Measurements from ENCODE around the gene ACACA. TPM values are rescaled to one million over a fixed set of nuclear protein-coding genes. Genes with fewer than 3 reads are reported as not detected.

Gene ACACA
- total and polyA plus RNA-seq, 2 donors (not counting 1 experiment from before 2014, with no cell fraction given), result 4.8 to 26.2 TPM

DNA sequence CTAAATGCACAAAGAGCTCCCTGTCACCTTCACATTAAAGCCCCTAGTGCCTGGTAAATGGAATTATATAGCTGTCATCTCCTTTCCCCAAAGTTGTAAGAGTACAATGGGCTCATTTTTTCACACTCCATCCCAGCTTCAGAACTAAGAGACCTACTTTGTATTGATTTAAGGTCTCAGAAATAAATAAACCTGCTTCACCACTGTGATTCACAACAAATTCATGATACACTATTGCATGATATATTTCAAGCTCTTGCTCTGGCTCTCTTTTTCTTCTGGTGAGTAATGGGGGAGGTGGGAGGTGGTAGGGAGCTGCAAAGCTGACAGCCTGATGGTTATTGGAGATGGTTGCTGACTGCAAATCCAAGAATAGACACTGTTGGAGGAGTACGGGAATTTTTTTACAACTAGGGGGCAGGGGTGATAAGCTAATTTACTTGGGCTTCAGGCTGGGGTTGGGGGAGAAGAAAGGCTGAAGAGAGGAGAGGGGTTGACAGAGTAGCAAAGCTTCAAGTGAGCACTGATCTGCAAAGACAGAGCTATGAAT lies 268.0 kb downstream of the ACACA start:
- Histone ChIP-seq H3K27ac (ENCODE audit: low read length in 2 of 2) (no peak overlapping the region), H3K4me2 (replicated peaks; ENCODE audit: low read depth, low read length, poor library complexity, severe bottlenecking) (no peak overlapping the region), H3K4me1 (ENCODE audit: control insufficient read depth in 2 of 2, insufficient read depth in 2 of 2, low read length in 2 of 2) (no peaks in the 10 kb centered on the region), H3K4me3 (ENCODE audit: control extremely low read depth in 1 of 5, extremely low read depth in 1 of 5, insufficient read depth in 1 of 5, low read depth in 2 of 5, low read length in 4 of 5) (no peak overlapping the region), H3K9me3 (ENCODE audit: control extremely low read depth in 1 of 3, control insufficient read depth in 2 of 3, insufficient read depth in 1 of 3, low read length in 2 of 3) (no peaks in the 10 kb centered on the region), H3K9ac (ENCODE audit: low read length) (no peak overlapping the region), H4K20me1 (ENCODE audit: control insufficient read depth, insufficient read depth, low read length, poor library complexity, severe bottlenecking) (no peaks in the 10 kb centered on the region), H3K79me2 (ENCODE audit: control insufficient read depth, insufficient read depth, low read length) (no peaks in the 10 kb centered on the region), H2AFZ (ENCODE audit: insufficient read depth, low read depth, low read length, poor library complexity, severe bottlenecking) (no peak overlapping the region), H3K27me3 (replicated peaks in 1 of 4; ENCODE audit: control extremely low read depth in 1 of 4, control insufficient read depth in 3 of 4, insufficient read depth in 4 of 4, low read length in 3 of 4) (no peaks in the 10 kb centered on the region), H3K36me3 (replicated peaks in 1 of 2; ENCODE audit: control extremely low read depth in 1 of 2, control insufficient read depth in 1 of 2, extremely low read depth in 1 of 2, insufficient read depth in 2 of 2, low read length in 1 of 2) (peaks cover 0 to 1% of the 10 kb centered on the region in 2 experiments)
- TF ChIP-seq EZH2 (IDR thresholded peaks at IDR 0.05; ENCODE audit: borderline replicate concordance, insufficient read depth, low read depth, low read length, poor library complexity, severe bottlenecking) (no peak), CTCF (IDR thresholded peaks at IDR 0.05) (no peak)
- intact Hi-C loops (cut with micrococcal nuclease), result no loop called here
- no peaks in the 10 kb centered on the region for H3K9me3 Mint-ChIP-seq (ENCODE audit: insufficient read depth)
- H3K27ac Mint-ChIP-seq, result no peak overlapping the region
- ChIA-PET POLR2A (no interaction called here), CTCF (interaction anchor here (1.5 kb wide), 1 partner anchor 101 kb away, joined by 4 read pairs; no protein-coding TSS in a partner anchor)
- no peaks in the 10 kb centered on the region for H3K4me1 Mint-ChIP-seq
- no peak overlapping the region for H3K4me3 Mint-ChIP-seq
- H3K27me3 Mint-ChIP-seq, result no peaks in the 10 kb centered on the region
- WGBS (ENCODE audit: insufficient coverage), result 100% methylated on average over 1 of the region's 1 CpG
- no peak for ATAC-seq (ENCODE audit: low read depth)
- DNase-seq, result no peak

- WGBS (ENCODE audit: insufficient coverage), result no CpG with 5 or more reads among the region's 6 CpGs
- no peak for ATAC-seq (ENCODE audit: low read depth)
Measured at GRCh38 chr17:37137906-37138514, 268.6 kb downstream of the ACACA start.

More at GRCh38 chr17:37137906-37138514, 268.6 kb downstream of the ACACA start:
- no peaks in the 10 kb centered on the region for H3K27me3 Mint-ChIP-seq
- TF ChIP-seq CTCF (IDR thresholded peaks at IDR 0.05) (no peak), EZH2 (IDR thresholded peaks at IDR 0.05; ENCODE audit: borderline replicate concordance, insufficient read depth, low read depth, low read length, poor library complexity, severe bottlenecking) (no peak)
- Histone ChIP-seq H3K4me2 (replicated peaks; ENCODE audit: low read depth, low read length, poor library complexity, severe bottlenecking) (no peak overlapping the region), H3K27ac (ENCODE audit: low read length in 2 of 2) (no peak overlapping the region), H3K27me3 (replicated peaks in 1 of 4; ENCODE audit: control extremely low read depth in 1 of 4, control insufficient read depth in 3 of 4, insufficient read depth in 4 of 4, low read length in 3 of 4) (no peaks in the 10 kb centered on the region), H3K4me1 (ENCODE audit: control insufficient read depth in 2 of 2, insufficient read depth in 2 of 2, low read length in 2 of 2) (no peaks in the 10 kb centered on the region), H4K20me1 (ENCODE audit: control insufficient read depth, insufficient read depth, low read length, poor library complexity, severe bottlenecking) (no peaks in the 10 kb centered on the region), H3K9ac (ENCODE audit: low read length) (no peak overlapping the region), H2AFZ (ENCODE audit: insufficient read depth, low read depth, low read length, poor library complexity, severe bottlenecking) (no peak overlapping the region), H3K4me3 (ENCODE audit: control extremely low read depth in 1 of 5, extremely low read depth in 1 of 5, insufficient read depth in 1 of 5, low read depth in 2 of 5, low read length in 4 of 5) (no peak overlapping the region), H3K79me2 (ENCODE audit: control insufficient read depth, insufficient read depth, low read length) (no peaks in the 10 kb centered on the region), H3K36me3 (replicated peaks in 1 of 2; ENCODE audit: control extremely low read depth in 1 of 2, control insufficient read depth in 1 of 2, extremely low read depth in 1 of 2, insufficient read depth in 2 of 2, low read length in 1 of 2) (peaks cover 0 to 1% of the 10 kb centered on the region in 2 experiments), H3K9me3 (ENCODE audit: control extremely low read depth in 1 of 3, control insufficient read depth in 2 of 3, insufficient read depth in 1 of 3, low read length in 2 of 3) (no peaks in the 10 kb centered on the region)
- H3K9me3 Mint-ChIP-seq (ENCODE audit: insufficient read depth), result no peaks in the 10 kb centered on the region
- ChIA-PET POLR2A (no interaction called here), CTCF (interaction anchor here (1.5 kb wide), 1 partner anchor 102 kb away, joined by 4 read pairs; no protein-coding TSS in a partner anchor)
- H3K4me3 Mint-ChIP-seq, result no peak overlapping the region
- no peaks in the 10 kb centered on the region for H3K4me1 Mint-ChIP-seq
- no peak overlapping the region for H3K27ac Mint-ChIP-seq
- intact Hi-C loops (cut with micrococcal nuclease), result no loop called here
- DNase-seq, result no peak

Data from B cell (primary cell).